Activated CD8-positive, alpha-beta memory T cell treated with anti-CD3 and anti-CD28 coated beads, Interleukin-2, amount 50 U/mL, for 48 hours (primary cell): Measurements from ENCODE around the gene ACP4.
"Not testable (repeated sequence)": the region's sequence is repeated elsewhere in the genome, so short reads cannot be mapped to it uniquely, and the experiment has no call there.

ENCODE experiments used
- DNase-seq: peaks from one replicate; pipeline ENCODE4 v3.0.0-alpha.2; 2020

The ACP4 gene

GRCh38 chr19:50797781-50798658 lies 7.8 kb downstream of the ACP4 start:
- peak; percentile 61 for DNase-seq

DNA sequence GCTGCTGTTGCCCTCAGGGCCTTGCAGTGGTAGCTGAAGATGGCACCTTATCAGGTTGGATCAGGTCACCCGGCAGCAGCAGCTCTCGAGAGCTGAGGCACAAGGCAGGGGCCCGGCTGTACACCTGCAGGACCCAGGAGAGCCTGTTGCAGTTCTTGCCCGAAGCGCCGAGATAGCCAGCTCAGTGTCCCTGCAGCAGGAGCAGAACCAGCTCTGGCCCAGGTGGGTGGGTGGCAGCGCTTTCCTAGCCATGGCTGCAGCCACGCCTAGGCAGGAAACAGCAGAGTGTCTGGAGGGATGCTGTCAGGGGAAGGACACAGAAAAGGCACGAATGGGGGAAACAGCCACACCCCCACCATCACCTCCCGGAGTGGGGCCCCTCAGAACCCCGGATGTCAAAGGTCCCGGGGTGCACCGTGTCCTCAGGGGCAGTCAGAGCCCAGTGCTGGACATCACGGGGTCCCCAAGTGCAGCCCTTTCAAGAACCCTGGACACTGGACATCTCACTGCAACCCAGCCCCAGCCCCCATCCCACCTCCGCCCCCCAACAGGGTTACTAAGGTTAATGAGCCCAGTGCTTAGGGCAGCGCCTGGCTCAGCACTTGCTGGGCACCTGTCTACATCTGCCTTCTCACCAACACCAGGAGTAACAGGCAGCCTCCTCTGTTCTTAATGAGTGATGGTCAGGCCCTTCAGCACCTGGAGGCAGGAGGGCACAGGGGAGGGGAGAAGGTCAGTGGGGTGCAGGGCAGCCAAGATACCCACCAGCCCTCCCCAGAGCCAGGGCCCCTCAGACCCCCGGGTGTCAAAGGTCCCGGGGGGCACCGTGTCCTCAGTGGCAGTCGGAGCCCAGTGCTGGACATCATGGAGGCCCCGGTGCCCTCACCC lies 8.7 kb downstream of the ACP4 start:
- DNase-seq, result peak; percentile 59

- peak; percentile 64 for DNase-seq
These were observed 9.3 kb downstream of the ACP4 start for GRCh38 chr19:50799547-50799851.

DNA sequence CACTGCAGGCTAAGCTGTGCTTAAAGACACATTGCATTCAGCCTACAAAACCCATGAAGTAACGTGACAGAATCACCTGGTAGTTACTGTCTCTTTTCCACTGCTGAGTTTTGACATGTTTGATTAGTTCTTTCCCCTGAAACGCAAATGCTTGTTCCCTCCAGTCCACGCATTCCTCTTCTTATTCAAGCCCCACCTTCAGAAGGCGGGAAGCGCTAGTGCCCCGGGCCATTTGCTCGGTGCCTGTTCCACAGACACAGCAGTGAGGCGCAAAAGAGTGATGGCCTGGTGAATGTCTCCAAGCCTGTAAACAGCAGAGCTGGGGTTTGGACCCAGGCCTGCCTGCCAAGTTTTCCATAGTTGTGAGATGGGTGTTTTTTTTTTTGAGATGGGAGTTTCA lies 10.9 kb downstream of the ACP4 start:
- peak; percentile 61 for DNase-seq

GRCh38 chr19:50803633-50804419 lies 13.6 kb downstream of the ACP4 start:
- DNase-seq, result peak; percentile 63

- DNase-seq, result peak; percentile 96
These were observed 14.4 kb downstream of the ACP4 start for GRCh38 chr19:50804420-50805272.

- DNase-seq, result no peak
These were observed 18.6 kb downstream of the ACP4 start for GRCh38 chr19:50808856-50809255.

- DNase-seq, result not testable (repeated sequence)
These were observed 21.5 kb downstream of the ACP4 start for GRCh38 chr19:50811622-50812238.

DNA sequence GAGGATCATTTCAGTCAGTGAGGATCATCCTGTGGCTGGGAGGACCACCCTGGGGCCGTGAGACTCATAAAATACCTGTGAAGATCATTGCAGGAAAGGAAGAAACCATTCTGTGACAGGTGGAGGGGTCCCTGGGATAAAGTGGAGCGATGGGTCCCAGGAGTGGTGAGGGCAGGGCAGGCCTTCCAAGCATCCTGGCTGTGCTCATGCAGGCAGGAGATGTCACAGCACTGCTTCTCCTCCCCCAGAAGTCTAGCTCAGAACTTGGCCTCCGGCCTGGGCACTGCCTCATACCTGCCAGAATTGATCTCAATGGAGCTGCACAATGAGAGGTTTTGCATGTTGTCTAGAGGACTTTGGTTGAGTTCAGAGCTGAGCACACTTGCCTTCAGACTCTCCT lies 22.3 kb downstream of the ACP4 start:
- DNase-seq, result no peak

- DNase-seq, result no peak
These were observed 24.7 kb downstream of the ACP4 start for GRCh38 chr19:50814883-50815282.

- no peak for DNase-seq
These were observed 25.2 kb downstream of the ACP4 start for GRCh38 chr19:50815439-50815838.

- DNase-seq, result peak; percentile 84
These were observed 28.0 kb downstream of the ACP4 start for GRCh38 chr19:50817941-50818858.

- no peak for DNase-seq
These were observed 28.8 kb downstream of the ACP4 start for GRCh38 chr19:50818859-50819472.

DNA sequence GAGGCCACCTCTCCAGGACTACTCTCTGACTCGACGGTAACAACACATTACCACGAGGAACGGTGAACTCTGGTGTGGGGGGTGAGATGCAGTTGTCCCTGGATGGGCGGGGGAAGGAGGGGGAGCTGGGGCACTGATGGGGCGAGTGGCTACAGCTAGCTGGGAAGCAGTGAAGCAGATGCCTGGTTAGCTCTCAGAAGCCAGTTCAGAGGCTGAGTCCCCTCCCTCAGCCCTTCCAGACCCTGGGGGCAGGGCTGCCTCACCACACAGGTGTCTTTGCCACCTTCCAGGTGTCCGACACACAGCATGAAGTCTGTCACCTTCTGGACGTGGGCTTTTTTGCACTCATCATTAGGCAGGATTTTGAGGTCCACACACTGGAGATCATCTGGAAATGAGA lies 29.4 kb downstream of the ACP4 start:
- no peak for DNase-seq

GRCh38 chr19:50820086-50820485 lies 29.9 kb downstream of the ACP4 start:
- no peak for DNase-seq

- no peak for DNase-seq
These were observed 30.5 kb downstream of the ACP4 start for GRCh38 chr19:50820549-50821247.

GRCh38 chr19:50821248-50821612 lies 31.0 kb downstream of the ACP4 start:
- DNase-seq, result no peak

DNA sequence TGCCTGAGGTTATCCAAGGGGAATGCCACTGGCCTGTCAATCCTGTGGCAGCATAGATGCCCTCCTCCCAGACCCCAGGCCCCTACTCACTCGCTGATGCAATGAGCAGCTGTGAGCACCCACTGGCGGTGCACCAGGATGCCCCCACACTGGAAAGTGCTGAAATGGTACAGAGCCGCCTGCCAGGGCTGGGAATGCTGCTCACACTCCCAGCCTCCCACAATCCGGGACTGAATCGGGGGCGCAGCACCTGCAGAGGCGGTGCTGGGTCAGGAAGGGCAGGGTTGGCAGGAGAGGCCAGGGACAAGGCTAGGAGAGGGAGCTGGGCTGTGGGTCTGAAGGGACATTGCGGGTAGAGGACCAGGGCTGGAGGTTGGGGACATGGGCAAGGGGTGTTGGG lies 31.4 kb downstream of the ACP4 start:
- no peak for DNase-seq

DNA sequence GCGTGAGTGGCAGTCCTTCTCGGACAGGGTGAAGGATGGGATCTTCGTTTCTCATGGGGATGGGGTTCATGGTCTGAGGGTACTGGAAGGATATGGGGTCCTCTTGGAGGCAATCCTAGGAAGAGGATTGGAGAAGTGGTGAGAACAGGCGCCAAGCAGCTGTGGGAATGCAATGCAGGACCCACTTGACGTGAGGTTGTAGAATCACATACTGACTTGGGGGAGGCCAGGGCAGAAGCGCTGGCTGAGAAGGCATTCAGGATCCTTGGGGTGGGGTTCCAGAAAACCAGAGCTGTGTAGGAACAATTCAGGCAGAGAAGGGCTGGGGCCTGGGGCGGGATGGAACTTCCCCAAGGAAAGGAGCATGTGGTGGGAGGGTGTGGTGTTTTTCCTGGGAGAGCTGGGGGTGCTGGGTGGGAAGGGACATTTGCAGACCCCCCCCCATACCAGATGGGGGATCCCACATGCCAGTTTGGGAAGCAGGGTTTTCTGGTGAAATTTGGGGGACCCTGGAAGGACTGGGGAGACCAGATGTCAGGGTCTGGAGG lies 32.5 kb downstream of the ACP4 start:
- no peak for DNase-seq
